Fibroblast of the conjunctiva (primary cell): ENCODE measurements around the gene ZNF275.
"Not testable (repeated sequence)": the region's sequence is repeated elsewhere in the genome, so short reads cannot be mapped to it uniquely, and the experiment has no call there.

Source experiments
- DNase-seq: peaks from one replicate; pipeline ENCODE4 v3.0.0-alpha.2; 2010; ENCODE audit warnings: low read depth

The ZNF275 gene

DNA sequence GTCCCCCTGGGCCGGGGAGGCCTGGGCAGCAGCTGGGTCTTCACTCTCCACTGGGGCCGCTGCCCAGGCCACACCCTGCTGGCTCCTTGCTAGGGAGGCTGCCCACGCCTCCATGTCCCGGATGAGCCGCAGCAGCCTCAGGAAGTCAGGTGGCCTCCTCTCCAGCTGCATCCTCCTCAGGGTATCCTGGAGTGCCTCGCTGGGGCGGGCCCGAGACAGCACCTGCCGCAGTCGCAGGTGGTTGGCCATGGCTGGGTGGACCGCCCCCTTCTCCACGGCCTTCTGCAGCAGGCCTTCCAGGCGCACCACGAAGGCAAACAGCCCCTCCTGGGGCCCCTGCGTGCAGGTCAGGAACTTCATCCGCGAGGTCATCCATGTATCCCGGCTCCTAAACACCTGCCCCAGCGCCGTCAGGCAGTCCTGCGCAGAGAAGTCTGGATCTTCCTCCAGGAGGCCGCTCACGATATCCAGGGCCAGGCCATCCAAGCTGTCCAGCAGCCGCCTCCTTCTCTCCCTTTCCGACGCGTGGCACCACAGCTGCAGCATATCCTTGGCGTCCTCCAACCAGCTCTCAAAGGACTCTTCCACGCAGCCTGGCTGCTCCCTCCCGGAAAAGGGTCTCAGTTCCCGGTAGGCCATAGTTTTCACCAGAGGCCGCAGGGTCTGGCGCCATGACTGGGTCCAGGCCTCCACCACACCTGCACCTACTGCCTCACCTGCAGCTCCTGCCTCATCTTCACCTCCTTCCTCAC lies 14.5 kb upstream of the ZNF275 start:
- DNase-seq, result no peak

- not testable (repeated sequence) for DNase-seq
Observed at GRCh38 chrX:153320047-153320443, 13.9 kb upstream of the ZNF275 start.

DNA sequence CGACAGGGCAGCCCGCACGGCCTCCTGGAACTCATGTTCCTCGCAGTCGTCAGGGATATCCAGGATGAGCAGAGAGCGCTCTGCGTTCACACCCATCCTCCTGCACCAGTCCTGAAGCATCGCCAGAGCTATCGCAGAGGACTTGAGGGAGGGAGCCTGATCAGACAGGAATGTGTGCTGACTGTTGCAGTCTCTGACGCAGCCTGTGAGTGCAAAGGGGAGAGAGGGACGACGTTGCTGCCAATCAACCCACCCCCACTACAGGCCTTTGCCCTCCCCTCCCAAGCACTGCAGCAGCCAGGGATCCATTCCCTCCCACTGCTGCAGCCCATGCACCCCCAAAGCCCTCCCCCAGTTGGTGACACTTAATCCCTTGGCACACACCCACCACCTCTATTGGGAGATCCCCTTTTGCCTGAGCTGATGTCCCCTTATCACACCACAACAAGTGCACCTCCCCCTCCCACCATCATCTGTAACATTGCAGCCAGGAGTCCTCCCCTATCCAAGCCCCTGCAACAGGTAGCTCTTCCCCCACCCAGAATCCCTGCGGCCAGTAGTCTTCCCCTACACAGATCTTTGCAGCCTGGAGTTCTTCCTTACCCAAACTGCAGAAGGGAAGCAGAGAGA lies 13.3 kb upstream of the ZNF275 start:
- DNase-seq, result no peak

DNA sequence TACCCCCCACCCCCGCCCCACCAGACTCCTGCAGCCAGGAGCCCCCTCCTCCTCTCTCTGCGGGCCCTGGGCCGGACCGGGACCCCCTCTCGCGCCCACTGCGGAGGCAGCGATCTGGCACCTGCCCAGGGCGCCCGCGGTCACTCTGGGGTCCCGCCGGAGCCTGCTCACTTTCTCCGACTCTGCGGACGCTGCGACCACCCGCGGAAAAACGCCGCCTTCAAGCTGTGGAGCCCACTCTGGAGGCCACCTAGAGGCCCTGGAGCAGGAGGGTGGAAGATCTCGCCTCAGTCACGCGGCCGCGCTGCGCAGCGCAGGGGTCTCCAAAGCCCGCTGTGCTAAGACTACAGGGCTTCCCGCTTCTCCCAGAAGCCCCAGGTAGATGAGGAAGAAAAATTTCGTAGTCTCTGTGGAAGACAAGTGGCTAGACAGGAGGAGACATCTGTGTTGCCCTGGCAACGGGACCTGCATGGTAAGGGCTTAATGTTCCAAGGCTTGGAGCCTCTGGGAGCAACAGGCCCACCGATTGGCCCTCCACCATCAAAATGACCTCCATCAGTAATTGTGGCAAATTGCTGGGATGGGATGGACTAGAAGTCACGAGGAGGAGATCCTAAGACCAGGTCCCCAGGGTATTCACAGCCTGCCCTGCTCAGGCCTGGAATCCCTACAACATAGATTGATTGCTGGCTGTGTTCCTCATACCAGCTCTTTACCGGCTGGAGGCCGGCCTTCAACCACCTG lies 12.4 kb upstream of the ZNF275 start, which contains the start of gene PNMA6F:
Gene PNMA6F, minus strand, starts transcription at position 387 of the 744 bp plus-strand sequence. CDS start 1,093 bp downstream, outside the sequence.
- DNase-seq, result no peak

DNA sequence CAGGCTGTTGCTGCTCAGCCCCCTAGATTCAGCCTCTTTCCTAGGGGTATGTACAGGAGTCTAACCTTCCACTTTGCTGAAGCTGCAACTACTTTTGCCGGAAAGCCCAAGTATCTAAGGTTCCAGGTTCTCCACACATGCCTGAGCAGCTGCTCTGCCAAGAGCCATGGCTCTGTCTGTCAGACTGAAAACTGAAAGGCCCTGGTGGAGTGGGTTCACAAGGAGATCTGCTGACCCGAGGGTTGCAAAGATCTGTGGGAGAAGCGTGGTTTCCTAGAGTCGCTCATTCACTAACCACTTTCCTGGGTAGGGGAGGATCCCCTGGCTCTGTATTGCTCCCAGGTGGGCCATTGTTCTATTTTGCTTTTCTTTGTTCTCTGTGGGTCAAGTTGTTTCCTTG lies 6.4 kb upstream of the ZNF275 start:
- no peak for DNase-seq

GRCh38 chrX:153333266-153333665 lies 687 bp upstream of the ZNF275 start:
- DNase-seq, result peak; percentile 24

DNA sequence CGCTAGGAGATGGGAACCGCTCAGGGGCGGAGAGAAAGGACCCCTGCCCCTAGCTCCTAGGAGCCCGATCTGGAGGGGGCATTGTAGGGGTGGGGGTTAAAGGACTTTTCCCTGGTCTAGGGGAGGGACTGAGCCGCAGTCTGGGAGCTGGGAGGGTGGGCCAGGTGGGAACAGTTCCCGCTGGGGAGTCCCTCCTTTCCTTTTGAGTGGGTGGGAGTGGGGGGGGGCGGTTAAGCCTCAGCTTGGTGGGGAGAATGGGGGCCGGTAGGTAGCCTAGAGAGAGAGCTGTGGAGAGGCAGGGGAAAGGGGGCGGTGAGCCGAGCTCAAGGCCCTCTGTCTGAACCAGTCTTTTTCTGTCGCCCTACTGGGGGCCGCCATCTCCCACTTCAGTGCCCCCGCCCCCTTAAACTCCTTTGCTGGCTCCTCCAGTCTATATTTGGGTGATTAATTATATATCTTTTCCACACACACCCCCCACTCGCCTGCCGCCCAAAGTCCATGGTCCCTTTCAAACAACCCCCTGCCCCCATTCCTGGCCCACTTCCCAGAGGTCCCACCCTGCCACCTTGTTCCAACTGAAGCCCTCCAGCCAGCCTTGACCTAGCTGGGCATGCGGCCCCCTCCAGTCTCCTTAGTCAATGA lies 822 bp downstream of the ZNF275 start:
- no peak for DNase-seq

- DNase-seq, result no peak
Observed at GRCh38 chrX:153336121-153336894, 2.4 kb downstream of the ZNF275 start.

DNA sequence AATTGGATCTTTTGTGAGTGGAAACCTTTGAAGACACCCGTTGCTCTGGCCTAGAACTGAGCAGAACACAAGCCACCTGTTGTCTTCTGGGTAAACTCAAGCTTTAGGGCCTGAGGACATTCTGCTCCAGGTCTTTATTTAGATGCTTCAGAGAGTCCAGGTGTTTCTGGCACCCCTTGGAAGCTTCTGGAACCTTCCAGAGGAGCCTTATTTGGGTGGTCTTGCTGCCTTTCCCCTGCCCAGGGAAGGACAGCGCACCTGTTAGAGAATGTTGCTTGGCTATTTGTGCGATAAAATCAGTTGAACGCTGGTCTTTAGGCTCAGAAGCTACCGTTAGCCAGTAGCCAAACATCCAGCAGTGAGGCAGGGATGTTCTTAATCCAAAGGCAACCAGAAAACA lies 3.0 kb downstream of the ZNF275 start:
- no peak for DNase-seq

DNA sequence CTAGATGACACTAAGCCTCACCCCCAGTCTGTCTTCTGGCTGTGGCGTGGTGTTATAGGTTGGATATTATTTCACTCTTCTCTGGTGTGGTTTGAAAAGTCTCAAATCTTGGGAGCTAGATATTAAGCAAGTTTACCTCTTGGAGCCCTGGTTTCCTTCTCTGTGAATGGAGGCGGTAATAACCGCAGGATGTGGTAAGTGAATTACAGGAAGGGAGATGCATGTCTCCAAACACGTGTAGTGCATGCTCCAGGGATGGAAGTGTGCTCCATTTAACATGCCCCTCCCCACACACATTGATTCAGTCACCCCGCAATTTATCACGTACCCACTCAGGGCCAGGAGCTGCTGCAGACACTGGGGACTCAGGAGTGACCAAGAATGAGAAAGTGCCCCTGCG lies 4.9 kb downstream of the ZNF275 start:
- DNase-seq, result no peak

DNA sequence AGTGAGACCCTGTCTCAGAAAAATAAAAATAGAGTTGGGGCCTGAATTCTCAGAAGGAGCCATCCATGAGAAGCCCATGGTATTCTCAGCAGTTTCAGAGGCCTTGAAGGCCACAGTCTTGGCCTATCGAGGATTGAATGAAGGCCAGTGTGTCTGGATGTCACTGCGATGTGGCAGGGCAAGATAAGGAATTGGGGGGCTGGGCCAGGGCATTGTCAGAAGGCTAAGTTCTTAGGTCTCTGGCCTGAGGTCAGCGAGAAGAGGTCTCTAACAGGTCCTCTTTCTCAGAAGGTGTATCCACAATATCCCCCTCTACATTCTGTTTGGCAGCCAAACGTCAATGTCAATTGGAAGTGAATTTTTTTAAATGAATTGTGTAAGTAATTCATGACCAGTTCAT lies 5.7 kb downstream of the ZNF275 start:
- DNase-seq, result no peak

DNA sequence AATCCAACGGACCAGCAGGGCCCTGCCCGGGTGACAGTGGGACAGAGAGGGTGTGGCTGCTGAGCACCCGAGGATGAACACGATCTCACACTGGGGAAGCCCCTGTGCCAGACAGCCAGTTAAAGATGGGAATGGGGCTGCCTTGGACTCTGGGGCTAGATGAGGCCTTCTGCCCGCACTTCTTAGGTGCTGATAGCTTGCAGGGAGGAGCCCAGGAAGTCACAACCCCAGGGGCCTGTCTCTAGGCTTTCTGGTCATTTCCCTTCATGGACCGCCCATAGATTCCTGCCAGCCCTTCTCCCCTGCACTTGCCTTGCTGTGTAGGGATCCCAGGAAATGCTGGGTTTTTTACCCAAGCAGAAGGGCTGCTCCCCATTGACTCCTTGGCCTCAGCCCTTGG lies 6.2 kb downstream of the ZNF275 start:
- no peak for DNase-seq

DNA sequence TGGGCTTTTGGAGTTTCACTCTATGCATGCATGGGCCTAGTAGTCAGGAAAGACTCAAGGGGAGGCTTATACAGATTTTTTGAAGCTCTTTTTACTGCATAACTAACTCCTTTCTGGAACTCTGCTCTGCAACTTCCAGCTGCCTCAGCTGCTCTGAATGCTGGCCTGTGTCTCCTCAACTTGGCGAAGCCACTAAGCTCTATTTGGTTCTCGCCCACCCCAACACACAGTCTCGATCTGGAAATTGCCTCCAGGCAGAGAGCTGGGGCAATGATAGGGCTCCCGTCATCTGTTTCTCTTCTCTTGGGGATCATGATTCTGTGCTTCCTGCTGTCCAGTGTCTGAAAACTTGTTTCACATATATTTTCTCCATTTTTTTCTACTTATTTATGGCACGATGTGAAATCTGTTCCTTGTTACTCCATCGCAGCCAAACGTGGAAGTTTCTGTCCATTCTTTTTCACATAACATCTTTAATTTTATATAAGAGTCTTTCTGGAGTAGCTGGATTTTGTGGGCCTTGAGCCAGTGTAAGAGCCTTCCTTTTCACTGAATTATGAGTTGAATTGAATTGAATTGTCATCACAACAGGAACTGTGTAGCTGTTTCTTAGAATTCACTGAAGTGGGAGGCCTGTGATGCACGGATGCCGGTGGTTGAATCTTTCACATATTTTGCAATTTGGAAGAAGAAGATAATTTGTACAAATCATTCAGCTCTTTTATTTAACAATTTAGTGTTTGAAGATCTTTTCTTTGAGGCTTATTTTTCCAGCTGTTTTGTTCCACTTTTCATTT lies 9.0 kb downstream of the ZNF275 start:
- DNase-seq, result no peak

GRCh38 chrX:153343674-153344073 lies 9.7 kb downstream of the ZNF275 start:
- no peak for DNase-seq

- DNase-seq, result no peak
Observed at GRCh38 chrX:153347530-153347929, 13.6 kb downstream of the ZNF275 start.

DNA sequence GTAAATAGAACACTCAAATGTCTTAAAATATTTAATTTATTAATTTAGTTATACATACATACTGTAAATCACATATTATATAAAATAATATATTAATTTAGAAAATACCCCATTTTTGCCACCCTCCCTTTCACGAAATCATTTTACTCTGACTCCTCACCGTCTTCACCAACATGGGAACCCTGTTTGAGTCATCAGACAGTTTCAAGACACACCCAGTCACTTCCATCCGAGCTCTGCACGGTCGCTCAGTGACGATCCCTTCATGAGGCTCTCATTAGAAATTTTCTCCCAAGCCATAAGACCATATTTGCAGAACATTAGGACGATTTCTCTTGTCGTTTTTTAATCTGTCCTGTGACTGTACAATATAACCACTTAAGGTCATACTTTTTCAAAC lies 14.5 kb downstream of the ZNF275 start:
- no peak for DNase-seq

GRCh38 chrX:153349952-153350351 lies 16.0 kb downstream of the ZNF275 start:
- DNase-seq, result no peak

- no peak for DNase-seq
Observed at GRCh38 chrX:153351981-153352380, 18.0 kb downstream of the ZNF275 start.

DNA sequence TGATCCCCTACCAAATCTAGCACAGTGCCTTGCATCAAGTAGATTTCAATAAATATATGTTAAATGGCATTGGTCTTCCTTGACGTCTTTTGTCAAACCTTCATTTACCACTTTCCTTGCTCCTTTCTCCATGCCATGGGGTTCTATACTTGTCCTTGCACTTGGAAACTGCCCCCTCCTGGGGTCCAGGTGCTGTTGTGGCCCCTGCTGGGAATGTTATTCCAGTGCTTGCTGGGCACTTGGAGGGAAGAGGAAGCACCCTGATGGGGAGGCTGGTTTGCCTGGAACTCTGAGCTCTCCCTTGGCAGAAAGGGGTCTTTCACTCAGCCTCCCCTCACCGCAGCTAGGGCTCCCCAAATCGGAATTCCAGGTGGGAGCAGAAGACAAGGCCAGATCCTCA lies 18.9 kb downstream of the ZNF275 start:
- DNase-seq, result no peak

- no peak for DNase-seq
Observed at GRCh38 chrX:153353416-153353815, 19.5 kb downstream of the ZNF275 start.

DNA sequence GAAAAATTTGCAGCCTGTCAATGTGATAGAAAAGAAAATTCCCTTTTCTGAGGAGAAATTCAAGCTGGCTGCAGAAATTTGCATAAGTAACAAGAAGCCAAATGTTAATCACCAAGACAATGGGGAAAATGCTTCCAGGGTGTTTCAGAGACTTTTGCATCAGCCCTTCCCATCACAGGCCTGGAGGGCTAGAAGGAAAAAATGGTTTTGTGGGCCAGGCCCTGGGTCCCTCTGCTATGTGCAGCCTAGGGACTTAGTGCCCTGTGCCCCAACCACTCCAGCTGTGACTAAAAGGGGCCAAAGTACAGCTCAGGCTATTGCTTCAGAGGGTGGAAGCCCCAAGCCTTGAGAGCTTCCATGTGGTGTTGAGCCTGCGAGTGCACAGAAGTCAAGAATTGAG lies 23.9 kb downstream of the ZNF275 start:
- no peak for DNase-seq
